Nephron (organoid): ENCODE measurements around the gene AFF3.
A peak's percentile ranks its signal among the peaks of the same experiment; 100 is the strongest.

Source experiments
- H3K27ac Mint-ChIP-seq, 3 experiments: 2 replicates each; pipeline ENCODE4 v1.8.0; 2020; ENCODE audit warnings: mixed read lengths in 3 of 3, mild to moderate bottlenecking in 2 of 3, moderate library complexity in 1 of 3
- H3K27me3 Mint-ChIP-seq: 2 replicates; pipeline ENCODE4 v1.8.0; 2021; ENCODE audit warnings: low read depth, mild to moderate bottlenecking, moderate library complexity, mixed read lengths
- H3K36me3 Mint-ChIP-seq: 2 replicates; pipeline ENCODE4 v1.8.0; 2020; ENCODE audit warnings: low read depth, mixed read lengths
- H3K4me1 Mint-ChIP-seq: 2 replicates; pipeline ENCODE4 v1.8.0; 2020; ENCODE audit warnings: mixed read lengths
- H3K4me3 Mint-ChIP-seq, 3 experiments: 2 replicates each; pipeline ENCODE4 v1.8.0; 2020; ENCODE audit warnings: mild to moderate bottlenecking in 3 of 3, mixed read lengths in 3 of 3, moderate library complexity in 2 of 3
- H3K9me3 Mint-ChIP-seq: 2 replicates; pipeline ENCODE4 v1.8.0; 2020; ENCODE audit warnings: mixed read lengths
- TF ChIP-seq, protein P1 (sequence below), 3 experiments: fragments of 200-600 bp; sonication (generic); IDR thresholded peaks; one replicate each; pipeline ENCODE4 v1.5.0; 2021; ENCODE audit warnings: antibody characterized with exemption in 3 of 3; ENCODE audit not compliant: unreplicated experiment in 3 of 3

Gene AFF3

DNA sequence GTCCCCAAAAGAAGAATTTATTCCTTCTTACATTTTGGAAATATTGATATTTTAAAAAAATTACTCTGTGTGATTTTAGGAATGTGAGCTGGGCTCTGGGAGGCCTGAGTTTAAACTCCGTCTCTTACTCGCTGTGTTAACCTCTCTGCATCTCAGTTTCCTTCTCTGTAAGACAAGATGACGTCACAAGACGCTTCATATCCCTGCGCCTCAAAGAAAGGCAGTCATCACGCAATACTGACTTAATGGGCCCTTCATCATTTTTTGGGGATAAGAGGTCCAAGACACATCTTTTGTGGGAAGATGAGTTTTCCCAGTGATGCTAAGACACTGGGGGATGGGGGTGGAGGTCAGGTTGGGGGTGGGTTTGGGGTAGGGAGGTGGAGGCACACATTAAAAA lies 320.4 kb downstream of the AFF3 start:
- Mint-ChIP-seq H3K4me1 (peaks cover 29% of the 10 kb centered on the region), H3K4me3 (no peak overlapping the region), H3K27me3 (no peaks in the 10 kb centered on the region), H3K36me3 (peaks cover 48% of the 10 kb centered on the region), H3K9me3 (no peaks in the 10 kb centered on the region), H3K27ac (peak overlapping the region in 1 of 3 experiments; percentile 78)
- TF ChIP-seq, protein P1, sequence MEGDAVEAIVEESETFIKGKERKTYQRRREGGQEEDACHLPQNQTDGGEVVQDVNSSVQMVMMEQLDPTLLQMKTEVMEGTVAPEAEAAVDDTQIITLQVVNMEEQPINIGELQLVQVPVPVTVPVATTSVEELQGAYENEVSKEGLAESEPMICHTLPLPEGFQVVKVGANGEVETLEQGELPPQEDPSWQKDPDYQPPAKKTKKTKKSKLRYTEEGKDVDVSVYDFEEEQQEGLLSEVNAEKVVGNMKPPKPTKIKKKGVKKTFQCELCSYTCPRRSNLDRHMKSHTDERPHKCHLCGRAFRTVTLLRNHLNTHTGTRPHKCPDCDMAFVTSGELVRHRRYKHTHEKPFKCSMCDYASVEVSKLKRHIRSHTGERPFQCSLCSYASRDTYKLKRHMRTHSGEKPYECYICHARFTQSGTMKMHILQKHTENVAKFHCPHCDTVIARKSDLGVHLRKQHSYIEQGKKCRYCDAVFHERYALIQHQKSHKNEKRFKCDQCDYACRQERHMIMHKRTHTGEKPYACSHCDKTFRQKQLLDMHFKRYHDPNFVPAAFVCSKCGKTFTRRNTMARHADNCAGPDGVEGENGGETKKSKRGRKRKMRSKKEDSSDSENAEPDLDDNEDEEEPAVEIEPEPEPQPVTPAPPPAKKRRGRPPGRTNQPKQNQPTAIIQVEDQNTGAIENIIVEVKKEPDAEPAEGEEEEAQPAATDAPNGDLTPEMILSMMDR (IDR thresholded peaks at IDR 0.05; ENCODE audit: unreplicated experiment in 3 of 3) = no peak

DNA sequence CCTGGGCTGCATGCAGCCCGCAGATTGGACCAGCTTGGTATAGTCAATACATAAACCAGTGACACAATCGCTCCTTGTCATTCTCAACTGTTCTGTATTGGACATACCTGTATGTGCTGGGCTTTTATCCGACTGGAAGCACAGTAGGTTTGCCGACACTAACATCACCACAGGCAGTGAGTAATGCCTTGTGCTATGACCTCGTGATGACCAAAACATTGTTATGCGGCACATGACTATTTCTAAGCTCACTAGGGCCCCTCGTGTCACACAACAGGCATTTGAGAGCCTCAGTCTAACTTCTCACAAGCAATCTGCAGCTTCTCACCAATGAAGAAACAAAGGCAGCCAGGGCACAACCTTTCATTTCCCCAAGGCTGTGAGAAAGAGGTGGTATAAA lies 320.8 kb downstream of the AFF3 start:
- H3K9me3 Mint-ChIP-seq = peaks cover 2% of the 10 kb centered on the region
- no peaks in the 10 kb centered on the region for H3K27me3 Mint-ChIP-seq
- TF ChIP-seq, protein P1 (IDR thresholded peaks at IDR 0.05; ENCODE audit: unreplicated experiment in 3 of 3) = no peak
- no peak overlapping the region for H3K4me3 Mint-ChIP-seq
- peaks cover 48% of the 10 kb centered on the region for H3K36me3 Mint-ChIP-seq
- peak overlapping the region in 2 of 3 experiments; percentile 41 to 78 for H3K27ac Mint-ChIP-seq
- peaks cover 30% of the 10 kb centered on the region for H3K4me1 Mint-ChIP-seq

DNA sequence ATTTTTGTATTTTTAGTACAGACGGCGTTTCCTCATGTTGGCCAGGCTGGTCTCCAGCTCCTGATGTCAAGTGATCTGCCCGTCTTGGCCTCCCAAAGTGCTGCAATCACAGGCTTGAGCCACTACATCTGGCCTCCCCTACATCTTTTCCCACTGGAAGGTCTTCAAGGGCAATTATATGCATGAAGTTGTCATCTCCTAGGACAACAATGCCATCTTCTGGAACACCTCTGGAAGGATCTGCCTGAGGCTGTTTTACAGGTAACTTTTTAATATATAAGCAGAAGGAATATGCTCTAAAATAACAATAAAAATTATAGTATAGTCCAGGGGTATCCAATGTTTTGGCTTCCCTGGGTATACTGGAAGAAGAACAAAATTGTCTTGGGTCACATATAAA lies 321.4 kb downstream of the AFF3 start:
- Mint-ChIP-seq H3K4me1 (peaks cover 30% of the 10 kb centered on the region), H3K4me3 (no peak overlapping the region), H3K27me3 (no peaks in the 10 kb centered on the region), H3K9me3 (peaks cover 8% of the 10 kb centered on the region), H3K27ac (no peak overlapping the region), H3K36me3 (peaks cover 48% of the 10 kb centered on the region)
- TF ChIP-seq, protein P1 (IDR thresholded peaks at IDR 0.05; ENCODE audit: unreplicated experiment in 3 of 3) = no peak

DNA sequence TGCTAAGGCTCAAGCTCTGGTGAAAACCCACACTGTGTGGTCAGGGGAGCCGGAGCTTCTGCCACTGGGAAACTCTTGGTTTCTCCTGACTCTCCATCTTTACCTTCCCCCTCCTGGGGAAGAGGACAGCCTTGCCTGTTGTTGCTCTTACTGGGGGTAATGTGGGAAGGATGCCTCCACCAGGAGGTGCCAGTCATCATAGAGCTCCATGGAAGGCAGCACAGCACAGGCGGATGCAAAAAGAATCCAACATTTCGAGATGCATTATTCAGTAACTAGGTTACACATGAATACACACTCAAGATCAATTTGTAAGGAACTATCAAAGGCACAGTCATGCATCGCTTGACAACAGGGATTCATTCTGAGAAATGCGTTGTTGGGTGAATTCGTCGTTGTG lies 322.6 kb downstream of the AFF3 start:
- TF ChIP-seq, protein P1 (IDR thresholded peaks at IDR 0.05; ENCODE audit: unreplicated experiment in 3 of 3) = peak; percentile 17 to 27 (median 25)
- H3K4me1 Mint-ChIP-seq = peaks cover 29% of the 10 kb centered on the region
- no peak overlapping the region for H3K4me3 Mint-ChIP-seq
- H3K27ac Mint-ChIP-seq = peak overlapping the region; percentile 9 to 54 (median 17)
- no peaks in the 10 kb centered on the region for H3K27me3 Mint-ChIP-seq
- peaks cover 58% of the 10 kb centered on the region for H3K36me3 Mint-ChIP-seq
- peaks cover 12% of the 10 kb centered on the region for H3K9me3 Mint-ChIP-seq

DNA sequence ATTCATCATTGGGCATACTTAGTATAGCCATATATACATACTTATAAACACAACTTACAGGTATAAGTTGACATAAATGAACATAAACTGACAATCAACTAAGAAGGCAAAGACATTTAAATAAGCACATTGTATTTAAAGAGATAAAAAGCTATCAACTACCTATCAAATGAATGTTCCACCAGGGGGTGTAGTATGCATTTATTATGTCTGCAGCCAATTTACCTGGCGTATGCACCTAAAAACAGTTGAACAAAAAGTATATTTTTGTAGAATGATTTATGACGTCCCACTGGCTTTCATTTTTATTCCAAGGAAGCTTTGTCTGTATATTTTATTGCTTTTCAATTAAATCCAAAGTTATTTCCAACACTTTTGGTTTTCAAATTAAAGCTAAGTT lies 323.5 kb downstream of the AFF3 start:
- no peak overlapping the region for H3K4me3 Mint-ChIP-seq
- H3K4me1 Mint-ChIP-seq = peaks cover 24% of the 10 kb centered on the region
- no peaks in the 10 kb centered on the region for H3K27me3 Mint-ChIP-seq
- peaks cover 55% of the 10 kb centered on the region for H3K36me3 Mint-ChIP-seq
- TF ChIP-seq, protein P1 (IDR thresholded peaks at IDR 0.05; ENCODE audit: unreplicated experiment in 3 of 3) = peak; percentile 16 to 18 (median 17)
- H3K9me3 Mint-ChIP-seq = peaks cover 12% of the 10 kb centered on the region
- no peak overlapping the region for H3K27ac Mint-ChIP-seq

DNA sequence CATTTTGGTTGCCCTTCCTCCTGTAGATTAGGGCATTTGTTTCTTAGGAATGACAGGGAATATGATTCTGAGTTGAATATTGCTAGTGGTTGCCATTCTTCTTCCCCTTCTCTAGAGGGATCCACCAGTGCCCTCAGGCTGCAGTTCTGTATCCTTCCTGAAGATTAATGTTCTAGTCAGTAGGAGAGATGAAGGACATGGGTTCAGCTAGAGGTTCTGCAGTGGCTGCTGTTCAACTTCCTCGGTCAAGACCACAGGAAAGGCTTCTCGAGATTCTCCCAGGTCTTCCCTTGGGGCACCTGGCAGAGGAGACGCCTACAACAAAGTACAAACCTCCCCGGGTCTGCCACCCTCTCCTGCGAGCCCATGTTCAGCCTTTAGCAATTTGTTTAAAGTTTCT lies 325.5 kb downstream of the AFF3 start:
- Mint-ChIP-seq H3K36me3 (peaks cover 45% of the 10 kb centered on the region), H3K27me3 (no peaks in the 10 kb centered on the region), H3K27ac (peak overlapping the region in 1 of 3 experiments; percentile 29), H3K9me3 (peaks cover 12% of the 10 kb centered on the region), H3K4me1 (peaks cover 29% of the 10 kb centered on the region), H3K4me3 (no peak overlapping the region)
- TF ChIP-seq, protein P1 (IDR thresholded peaks at IDR 0.05; ENCODE audit: unreplicated experiment in 3 of 3) = no peak
